CD4-positive, alpha-beta T cell (primary cell): ENCODE measurements around the gene IGFALS. TPM values are rescaled to one million over a fixed set of nuclear protein-coding genes. Genes with fewer than 3 reads are reported as not detected.
"Not testable (repeated sequence)": the region's sequence is repeated elsewhere in the genome, so short reads cannot be mapped to it uniquely, and the experiment has no call there.

Experiments
- ATAC-seq: fragments of 200-7000 bp; cut with Tn5 transposase; one replicate; pipeline ENCODE4 v1.10.0; 2022; ENCODE audit warnings: mild to moderate bottlenecking; ENCODE audit not compliant: poor library complexity
- CTCF ChIA-PET: fragments of 350-600 bp; sonication (Branson Sonifier 250); formaldehyde crosslinking; loops from one replicate; lab custom pipeline; 2021; ENCODE audit warnings: antibody characterized with exemption, inconsistent platforms; lab: Charles Lee
- POLR2A ChIA-PET: fragments of 350-600 bp; sonication (Branson Sonifier 250); formaldehyde crosslinking; loops from one replicate; lab custom pipeline; 2021; ENCODE audit warnings: antibody characterized with exemption, inconsistent platforms; lab: Charles Lee
- DNase-seq, 14 experiments: peaks; one replicate each; pipeline ENCODE4 v3.0.0-alpha.2; 2013 to 2020; ENCODE audit warnings: mixed read lengths in 2 of 14
- H3K27ac ChIP-seq, 2 donors: one replicate each; pipeline versions ENCODE4 v1.5.1 to v1.7.0; 2013; ENCODE audit warnings: low read length in 2 of 2, low read depth in 1 of 2, mild to moderate bottlenecking in 1 of 2
- H3K27me3 ChIP-seq, 2 experiments: 1 replicate in 1 of 2; 2 replicates in 1 of 2; pipeline versions ENCODE4 v1.6.1 to v1.7.0; 2013; ENCODE audit warnings: low read length in 2 of 2, control low read depth in 1 of 2, mild to moderate bottlenecking in 1 of 2, moderate library complexity in 1 of 2; ENCODE audit not compliant: insufficient read depth in 2 of 2, control insufficient read depth in 1 of 2
- H3K36me3 ChIP-seq: one replicate; pipeline ENCODE4 v1.6.1; 2013; ENCODE audit warnings: low read length, control low read depth; ENCODE audit not compliant: insufficient read depth
- H3K4me1 ChIP-seq: one replicate; pipeline ENCODE4 v1.6.1; 2013; ENCODE audit warnings: low read length, control low read depth; ENCODE audit not compliant: insufficient read depth
- H3K4me3 ChIP-seq: one replicate; pipeline ENCODE4 v1.5.1; 2013; ENCODE audit warnings: mild to moderate bottlenecking, low read length, moderate library complexity
- H3K9me3 ChIP-seq, 2 experiments: 1 replicate in 1 of 2; 2 replicates in 1 of 2; pipeline versions ENCODE4 v1.6.1 to v1.7.0; 2013; ENCODE audit warnings: low read length in 2 of 2, mild to moderate bottlenecking in 2 of 2, control low read depth in 1 of 2, moderate library complexity in 1 of 2; ENCODE audit not compliant: control insufficient read depth in 1 of 2, insufficient read depth in 1 of 2
- H3K27ac Mint-ChIP-seq: one replicate; pipeline ENCODE4 v1.8.0; 2020; ENCODE audit warnings: mixed read lengths
- H3K27me3 Mint-ChIP-seq: one replicate; pipeline ENCODE4 v1.8.0; 2021; ENCODE audit warnings: mixed read lengths
- H3K36me3 Mint-ChIP-seq: one replicate; pipeline ENCODE4 v1.8.0; 2021; ENCODE audit warnings: low read depth, mixed read lengths
- H3K4me1 Mint-ChIP-seq: one replicate; pipeline ENCODE4 v1.8.0; 2021; ENCODE audit warnings: low read depth, mixed read lengths
- H3K4me3 Mint-ChIP-seq: one replicate; pipeline ENCODE4 v1.8.0; 2020; ENCODE audit warnings: mild to moderate bottlenecking, mixed read lengths
- H3K9me3 Mint-ChIP-seq: one replicate; pipeline ENCODE4 v1.8.0; 2020; ENCODE audit warnings: mixed read lengths
- CTCF ChIP-seq: fragments of 200-600 bp; IDR thresholded peaks from one replicate; pipeline ENCODE4 v1.8.0; 2022; ENCODE audit warnings: antibody characterized with exemption, mild to moderate bottlenecking
- intact Hi-C, 2 experiments: fragments of 100-400 bp; cut with DNase I in 1 of 2; cut with micrococcal nuclease in 1 of 2; formaldehyde crosslinking; loops; one replicate each; pipeline versions ENCODE4 v1.15.1 to v1.9.0; 2023 to 2025; cut with DNase I, micrococcal nuclease
- total RNA-seq, 174 experiments: library from RNA in 2 of 174; stranded (reverse) in 2 of 174; gene quantifications; one replicate each; pipeline ENCODE4 v1.2.3 and lab custom pipeline; 2021 to 2026

Gene IGFALS
- total RNA-seq, 2 experiments from 2014 or later: 0.67 to 0.80 TPM

DNA sequence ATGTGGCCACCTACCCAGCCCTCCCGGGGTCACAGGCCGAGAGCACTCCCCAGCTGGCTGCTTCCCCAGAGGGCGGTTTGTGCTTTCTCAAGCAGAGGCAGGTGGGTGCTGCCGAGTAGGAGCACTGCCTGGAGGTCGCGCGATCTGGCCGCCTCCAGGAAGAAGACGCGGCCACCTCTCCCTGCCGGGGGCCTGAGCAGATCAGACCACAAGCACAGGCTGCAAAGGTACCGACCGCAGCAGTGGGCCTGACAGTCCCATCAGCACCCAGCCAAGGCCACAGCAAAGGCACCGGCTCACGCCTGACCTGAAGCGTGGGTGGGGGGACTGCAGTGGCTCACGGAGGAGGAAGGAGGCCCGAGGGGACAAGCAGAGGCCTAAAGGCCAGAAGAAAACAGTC, 15.2 kb upstream of the IGFALS start:
- POLR2A ChIA-PET: no interaction called here
- ATAC-seq (no peak), DNase-seq (no peak)

GRCh38 chr16:1807626-1808025, 14.1 kb upstream of the IGFALS start:
- POLR2A ChIA-PET: no interaction called here
- no peaks in the 10 kb centered on the region for H3K4me1 Mint-ChIP-seq
- H3K27me3 Mint-ChIP-seq: no peaks in the 10 kb centered on the region

More for the DNA sequence above, 15.2 kb upstream of the IGFALS start:
- peaks cover 3% of the 10 kb centered on the region for H3K4me1 ChIP-seq
- TF ChIP-seq CTCF: no peak
- Mint-ChIP-seq H3K9me3 (no peaks in the 10 kb centered on the region), H3K36me3 (peaks cover 54% of the 10 kb centered on the region), H3K4me1 (peaks cover 6% of the 10 kb centered on the region), H3K4me3 (no peak overlapping the region), H3K27ac (no peak overlapping the region), H3K27me3 (no peaks in the 10 kb centered on the region)
- intact Hi-C loops: no loop called here
- H3K36me3 ChIP-seq: peaks cover 45% of the 10 kb centered on the region
- H3K27ac ChIP-seq: no peak overlapping the region
- H3K27me3 ChIP-seq: no peaks in the 10 kb centered on the region
- CTCF ChIA-PET: no interaction called here
- H3K9me3 ChIP-seq: peaks cover 0 to 5% of the 10 kb centered on the region in 2 experiments
- no peak overlapping the region for H3K4me3 ChIP-seq

GRCh38 chr16:1800701-1801100, 7.2 kb upstream of the IGFALS start:
- H3K27me3 Mint-ChIP-seq: no peaks in the 10 kb centered on the region
- no peaks in the 10 kb centered on the region for H3K4me1 ChIP-seq
- intact Hi-C loops: no loop called here
- DNase-seq (no peak), ATAC-seq (no peak)
- H3K9me3 Mint-ChIP-seq: peaks cover 3% of the 10 kb centered on the region
- H3K4me3 Mint-ChIP-seq: no peak overlapping the region
- H3K27ac ChIP-seq: no peak overlapping the region
- no peak overlapping the region for H3K27ac Mint-ChIP-seq
- no peaks in the 10 kb centered on the region for H3K4me1 Mint-ChIP-seq
- ChIA-PET CTCF (no interaction called here), POLR2A (no interaction called here)
- no peak for TF ChIP-seq CTCF
- no peaks in the 10 kb centered on the region for H3K36me3 ChIP-seq
- H3K27me3 ChIP-seq: no peaks in the 10 kb centered on the region
- no peak overlapping the region for H3K4me3 ChIP-seq
- H3K36me3 Mint-ChIP-seq: peaks cover 20% of the 10 kb centered on the region
- peaks cover 11 to 25% of the 10 kb centered on the region in 2 experiments for H3K9me3 ChIP-seq

More at GRCh38 chr16:1807626-1808025, 14.1 kb upstream of the IGFALS start:
- no peak for ATAC-seq
- TF ChIP-seq CTCF: no peak
- H3K27ac ChIP-seq: no peak overlapping the region
- H3K4me3 Mint-ChIP-seq: no peak overlapping the region
- H3K27ac Mint-ChIP-seq: no peak overlapping the region
- peaks cover under 1% of the 10 kb centered on the region for H3K4me1 ChIP-seq
- peaks cover 0 to 5% of the 10 kb centered on the region in 2 experiments for H3K9me3 ChIP-seq
- peaks cover 44% of the 10 kb centered on the region for H3K36me3 Mint-ChIP-seq
- no peak overlapping the region for H3K4me3 ChIP-seq
- intact Hi-C loops: no loop called here
- H3K36me3 ChIP-seq: peaks cover 39% of the 10 kb centered on the region
- CTCF ChIA-PET: no interaction called here
- DNase-seq: no peak
- H3K27me3 ChIP-seq: no peaks in the 10 kb centered on the region
- no peaks in the 10 kb centered on the region for H3K9me3 Mint-ChIP-seq

DNA sequence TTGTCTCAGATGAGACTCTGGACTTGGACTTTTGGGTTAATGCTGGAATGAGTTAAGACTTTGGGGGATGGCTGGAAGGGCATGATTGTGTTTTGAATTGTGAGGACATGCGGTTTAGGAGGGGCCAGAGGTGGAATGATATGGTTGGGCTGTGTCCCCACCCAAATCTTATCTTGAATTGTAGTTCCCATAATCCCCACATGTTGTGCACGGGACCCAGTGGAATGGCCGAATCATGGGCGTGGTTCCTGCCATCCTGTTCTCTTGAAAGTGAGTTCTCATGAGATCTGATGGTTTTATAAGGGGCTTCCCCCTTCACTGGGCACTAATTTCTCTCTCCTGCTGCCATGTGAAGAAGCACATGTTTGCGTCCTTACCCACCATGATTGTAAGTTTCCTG, 5.8 kb upstream of the IGFALS start:
- DNase-seq, H3K4me1 ChIP-seq, H3K36me3 Mint-ChIP-seq, ATAC-seq, H3K4me3 ChIP-seq, intact Hi-C loops, CTCF ChIA-PET, H3K27ac Mint-ChIP-seq, H3K27me3 Mint-ChIP-seq, H3K27me3 ChIP-seq, H3K4me3 Mint-ChIP-seq, H3K9me3 Mint-ChIP-seq, H3K27ac ChIP-seq, H3K4me1 Mint-ChIP-seq, H3K36me3 ChIP-seq: not testable (repeated sequence)
- POLR2A ChIA-PET: interaction anchor here (0.5 to 1.3 kb wide), 3 partner anchors 13 to 28 kb away, joined by 3 to 4 read pairs (median 3); partner anchors contain the start of genes NUBP2 and SPSB3
- peaks cover 11 to 25% of the 10 kb centered on the region in 2 experiments for H3K9me3 ChIP-seq
